GM12878 (cell line): ENCODE results near the gene LRP1. TPM values are rescaled to one million over a fixed set of nuclear protein-coding genes. Genes with fewer than 3 reads are reported as not detected.

Experiments used
- ATAC-seq: fragments of 200-7000 bp; cut with Tn5 transposase; 3 replicates; pipeline ENCODE4 v1.9.1; 2020; ENCODE audit warnings: mild to moderate bottlenecking, moderate library complexity
- BruUV-seq: library from RNA; stranded (reverse); fragments of 400-500 nt; replicated peaks from 2 replicates; lab custom pipeline; 2021; lab: Mats Ljungman, UMichigan
- CTCF ChIA-PET: fragments of 300-600 bp; sonication (Branson Sonifier 250); formaldehyde crosslinking; extraction: SDS; loops from one replicate; lab custom pipeline; 2021; ENCODE audit warnings: inconsistent platforms; lab: Yijun Ruan, JAX
- POLR2A ChIA-PET: fragments of 350-600 bp; formaldehyde crosslinking; extraction: SDS; loops from one replicate; lab custom pipeline; 2021; ENCODE audit warnings: inconsistent platforms; lab: Charles Lee
- RAD21 ChIA-PET: fragments of 300-600 bp; sonication (Branson Sonifier 250); formaldehyde crosslinking; loops from one replicate; lab custom pipeline; 2023; ENCODE audit warnings: antibody characterized with exemption; ENCODE audit not compliant: unreplicated experiment; lab: Charles Lee
- SMC1A ChIA-PET: fragments of 300-600 bp; sonication (Branson Sonifier 250); formaldehyde crosslinking; loops from one replicate; lab custom pipeline; 2023; ENCODE audit not compliant: unreplicated experiment, uncharacterized antibody; lab: Charles Lee
- DNase-seq: peaks from one replicate; pipeline ENCODE4 v3.0.0-alpha.2; 2011; ENCODE audit warnings: low read depth, low spot score
- FAIRE-seq: peaks from 3 replicates; lab custom pipeline; 2011; peaks lifted over from hg19 to GRCh38; lab: Jason Lieb, UNC
- H2AFZ ChIP-seq: 2 replicates; pipeline ENCODE4 v1.6.0; 2011; ENCODE audit warnings: low read depth, low read length, control low read depth; ENCODE audit not compliant: control insufficient read depth
- H3K27ac ChIP-seq: 2 replicates; pipeline ENCODE4 v1.5.1; 2011; ENCODE audit warnings: control low read depth; ENCODE audit not compliant: control insufficient read depth, insufficient read depth
- H3K27me3 ChIP-seq, 2 experiments: replicated peaks in 1 of 2; 2 replicates each; pipeline versions ENCODE4 v1.6.0 to v1.6.1; 2011; ENCODE audit warnings: low read length in 1 of 2; ENCODE audit not compliant: control insufficient read depth in 2 of 2, insufficient read depth in 2 of 2
- H3K36me3 ChIP-seq, 2 experiments: 2 replicates each; pipeline ENCODE4 v1.5.1; 2011; ENCODE audit warnings: low read length in 1 of 2; ENCODE audit not compliant: control insufficient read depth in 2 of 2, insufficient read depth in 2 of 2
- H3K4me1 ChIP-seq: 2 replicates; pipeline ENCODE4 v1.6.1; 2011; ENCODE audit warnings: mild to moderate bottlenecking, low read length, moderate library complexity, mixed read lengths; ENCODE audit not compliant: control insufficient read depth, insufficient read depth
- H3K4me2 ChIP-seq: 2 replicates; pipeline ENCODE4 v1.6.0; 2011; ENCODE audit warnings: control low read depth; ENCODE audit not compliant: control insufficient read depth, insufficient read depth
- H3K4me3 ChIP-seq: fragments of 200-600 bp; sonication (generic); 2 replicates; pipeline ENCODE4 v1.5.1; 2016
- H3K79me2 ChIP-seq: 2 replicates; pipeline ENCODE4 v1.6.0; 2011; ENCODE audit warnings: low read length; ENCODE audit not compliant: control insufficient read depth, insufficient read depth
- H3K9ac ChIP-seq: 2 replicates; pipeline ENCODE4 v1.8.0; 2011; ENCODE audit warnings: low read length, control low read depth, mixed read lengths; ENCODE audit not compliant: control insufficient read depth, insufficient read depth
- H3K9me3 ChIP-seq: replicated peaks from 3 replicates; pipeline ENCODE4 v1.5.1; 2011; ENCODE audit warnings: mild to moderate bottlenecking, low read length; ENCODE audit not compliant: control insufficient read depth, insufficient read depth
- H4K20me1 ChIP-seq: 2 replicates; pipeline ENCODE4 v1.6.0; 2011; ENCODE audit not compliant: control insufficient read depth, insufficient read depth
- CHD4 ChIP-seq: fragments of 200-600 bp; sonication (generic); IDR thresholded peaks from 2 replicates; pipeline ENCODE4 v1.6.1; 2016; ENCODE audit warnings: mild to moderate bottlenecking
- DPF2 ChIP-seq: fragments of 450-650 bp; IDR thresholded peaks from 2 replicates; pipeline ENCODE4 v1.6.1; 2017; ENCODE audit warnings: mild to moderate bottlenecking
- GABPA ChIP-seq: IDR thresholded peaks from 2 replicates; pipeline ENCODE4 v1.6.1; 2014; ENCODE audit warnings: antibody characterized with exemption, low read depth, mild to moderate bottlenecking, inconsistent platforms
- KAT2A ChIP-seq: conservative IDR thresholded peaks from 2 replicates; pipeline ENCODE4 v1.6.1; 2011; ENCODE audit warnings: low read depth, low read length; ENCODE audit not compliant: control insufficient read depth
- POLR2A ChIP-seq: IDR thresholded peaks from 2 replicates; pipeline ENCODE4 v1.6.1; 2011; ENCODE audit warnings: low read depth, mild to moderate bottlenecking, low read length
- RB1 ChIP-seq: fragments of 450-650 bp; formaldehyde crosslinking; IDR thresholded peaks from 2 replicates; pipeline ENCODE4 v1.6.1; 2017; ENCODE audit warnings: mild to moderate bottlenecking, borderline replicate concordance
- RBBP5 ChIP-seq: fragments of 200-600 bp; sonication (generic); conservative IDR thresholded peaks from 2 replicates; pipeline ENCODE4 v1.6.1; 2016
- RCOR1 ChIP-seq: conservative IDR thresholded peaks from 2 replicates; pipeline ENCODE4 v1.6.1; 2012; ENCODE audit warnings: low read depth, low read length, improper control_type of control experiment
- SMARCA5 ChIP-seq: fragments of 450-650 bp; IDR thresholded peaks from 2 replicates; pipeline ENCODE4 v1.6.1; 2017; ENCODE audit warnings: mild to moderate bottlenecking
- STAT1 ChIP-seq: fragments of 450-650 bp; conservative IDR thresholded peaks from 2 replicates; pipeline ENCODE4 v1.6.1; 2014; ENCODE audit warnings: antibody characterized with exemption, mild to moderate bottlenecking
- STAT3 ChIP-seq: IDR thresholded peaks from 2 replicates; pipeline ENCODE4 v1.6.1; 2011; ENCODE audit warnings: low read depth, low read length, improper control_type of control experiment
- SUPT20H ChIP-seq: IDR thresholded peaks from 2 replicates; pipeline ENCODE4 v1.6.1; 2011; ENCODE audit warnings: low read depth, mild to moderate bottlenecking, low read length, moderate library complexity, borderline replicate concordance; ENCODE audit not compliant: control insufficient read depth
- SUZ12 ChIP-seq: fragments of 200-600 bp; sonication (generic); IDR thresholded peaks from one replicate; pipeline ENCODE4 v1.6.1; 2018; ENCODE audit warnings: antibody characterized with exemption, mild to moderate bottlenecking; ENCODE audit not compliant: unreplicated experiment
- ZNF217 ChIP-seq: fragments of 450-650 bp; IDR thresholded peaks from 2 replicates; pipeline ENCODE4 v1.6.1; 2017; ENCODE audit warnings: antibody characterized with exemption, mild to moderate bottlenecking
- ZNF384 ChIP-seq: IDR thresholded peaks from 2 replicates; pipeline ENCODE4 v1.6.1; 2012; ENCODE audit warnings: low read depth, mild to moderate bottlenecking, low read length, improper control_type of control experiment, borderline replicate concordance
- WGBS: methylation state at CpG from one replicate; pipeline ENCODE4 v1.1.6; 2016; ENCODE audit warnings: low lambda C conversion rate; ENCODE audit not compliant: insufficient replicate concordance, insufficient coverage; ENCODE audit errors: missing lambda C conversion rate; 5-methylcytosine and 5-hydroxymethylcytosine counted together
- in situ Hi-C: fragments of 300-500 bp; cut with MboI; formaldehyde crosslinking; loops from 9 replicates; pipeline ENCODE4 v1.14.3; 2018; ENCODE audit warnings: mixed read lengths
- intact Hi-C: fragments of 100-400 bp; cut with micrococcal nuclease; formaldehyde crosslinking; loops from one replicate; pipeline ENCODE4 v1.14.2; 2022; ENCODE audit not compliant: unreplicated experiment
- polyA plus RNA-seq, 11 experiments: library from polyadenylated mRNA; depleted of rRNA in 4 of 11; unstranded in 6 of 11; stranded (reverse) in 5 of 11; fragments of >200 nt; fragmentation: Nextera tagmentation in 4 of 11; fragmentation: Illumina TruSeq in 1 of 11; extraction: Ambion mirVana in 4 of 11; extraction: Trizol in 1 of 11; gene quantifications; 1 replicate in 1 of 11; 2 replicates in 10 of 11; pipeline versions ENCODE4 v1.2.1 to v1.2.3, GENCODE V29; 2011 to 2016; ENCODE audit warnings: inconsistent platforms in 2 of 11, missing spikeins in 2 of 11, low read depth in 1 of 11
- total RNA-seq, 4 experiments: library from RNA; depleted of rRNA in 3 of 4; stranded (reverse); fragments of >200 nt in 3 of 4; fragmentation: Illumina TruSeq in 1 of 4; extraction: Trizol in 1 of 4; gene quantifications; 2 replicates each; pipeline versions ENCODE4 v1.2.1 to v1.2.3, GENCODE V29; 2013 to 2021
- TF ChIP-seq, protein P1 (sequence below): fragments of 450-650 bp; IDR thresholded peaks from 2 replicates; pipeline ENCODE4 v1.6.1; 2016; ENCODE audit warnings: mild to moderate bottlenecking
- TF ChIP-seq, protein P2 (sequence below): IDR thresholded peaks from 2 replicates; pipeline ENCODE4 v1.6.1; 2012; ENCODE audit warnings: mild to moderate bottlenecking, low read depth, low read length
- TF ChIP-seq, protein P3 (sequence below): IDR thresholded peaks from 2 replicates; pipeline ENCODE4 v1.6.1; 2012; ENCODE audit warnings: low read depth, low read length, improper control_type of control experiment

Gene LRP1
- total and polyA plus RNA-seq, 10 of the 15 experiments (the other 5 are each of a cell fraction or from before 2014, with no cell fraction given), result under 0.01 to 1.1 (median 0.20) TPM; not detected in 2

DNA sequence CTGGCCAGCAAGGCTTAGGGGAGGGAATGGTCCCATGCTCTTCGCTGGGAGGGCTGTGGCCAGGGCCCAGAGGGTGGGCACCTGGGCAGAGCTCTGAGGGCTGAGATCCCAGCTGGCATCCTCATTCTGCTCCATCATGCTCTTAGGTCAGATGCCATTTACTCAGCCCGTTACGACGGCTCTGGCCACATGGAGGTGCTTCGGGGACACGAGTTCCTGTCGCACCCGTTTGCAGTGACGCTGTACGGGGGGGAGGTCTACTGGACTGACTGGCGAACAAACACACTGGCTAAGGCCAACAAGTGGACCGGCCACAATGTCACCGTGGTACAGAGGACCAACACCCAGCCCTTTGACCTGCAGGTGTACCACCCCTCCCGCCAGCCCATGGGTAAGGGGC lies 49.9 kb downstream of the LRP1 start:
- no peak overlapping the region for H3K27ac ChIP-seq
- H4K20me1 ChIP-seq, result no peaks in the 10 kb centered on the region; the same call in 1 of the 2 replicates
- TF ChIP-seq ZNF217 (no peak), STAT1 (no peak), POLR2A (no peak), STAT3 (no peak), SUPT20H (no peak), CHD4 (no peak), GABPA (no peak), KAT2A (no peak), RB1 (no peak), ZNF384 (no peak), RCOR1 (no peak), SMARCA5 (no peak), RBBP5 (no peak), SUZ12 (no peak), DPF2 (no peak)
- TF ChIP-seq, protein P1, sequence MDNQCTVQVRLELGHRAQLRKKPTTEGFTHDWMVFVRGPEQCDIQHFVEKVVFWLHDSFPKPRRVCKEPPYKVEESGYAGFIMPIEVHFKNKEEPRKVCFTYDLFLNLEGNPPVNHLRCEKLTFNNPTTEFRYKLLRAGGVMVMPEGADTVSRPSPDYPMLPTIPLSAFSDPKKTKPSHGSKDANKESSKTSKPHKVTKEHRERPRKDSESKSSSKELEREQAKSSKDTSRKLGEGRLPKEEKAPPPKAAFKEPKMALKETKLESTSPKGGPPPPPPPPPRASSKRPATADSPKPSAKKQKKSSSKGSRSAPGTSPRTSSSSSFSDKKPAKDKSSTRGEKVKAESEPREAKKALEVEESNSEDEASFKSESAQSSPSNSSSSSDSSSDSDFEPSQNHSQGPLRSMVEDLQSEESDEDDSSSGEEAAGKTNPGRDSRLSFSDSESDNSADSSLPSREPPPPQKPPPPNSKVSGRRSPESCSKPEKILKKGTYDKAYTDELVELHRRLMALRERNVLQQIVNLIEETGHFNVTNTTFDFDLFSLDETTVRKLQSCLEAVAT, result no peak
- TF ChIP-seq, protein P2, sequence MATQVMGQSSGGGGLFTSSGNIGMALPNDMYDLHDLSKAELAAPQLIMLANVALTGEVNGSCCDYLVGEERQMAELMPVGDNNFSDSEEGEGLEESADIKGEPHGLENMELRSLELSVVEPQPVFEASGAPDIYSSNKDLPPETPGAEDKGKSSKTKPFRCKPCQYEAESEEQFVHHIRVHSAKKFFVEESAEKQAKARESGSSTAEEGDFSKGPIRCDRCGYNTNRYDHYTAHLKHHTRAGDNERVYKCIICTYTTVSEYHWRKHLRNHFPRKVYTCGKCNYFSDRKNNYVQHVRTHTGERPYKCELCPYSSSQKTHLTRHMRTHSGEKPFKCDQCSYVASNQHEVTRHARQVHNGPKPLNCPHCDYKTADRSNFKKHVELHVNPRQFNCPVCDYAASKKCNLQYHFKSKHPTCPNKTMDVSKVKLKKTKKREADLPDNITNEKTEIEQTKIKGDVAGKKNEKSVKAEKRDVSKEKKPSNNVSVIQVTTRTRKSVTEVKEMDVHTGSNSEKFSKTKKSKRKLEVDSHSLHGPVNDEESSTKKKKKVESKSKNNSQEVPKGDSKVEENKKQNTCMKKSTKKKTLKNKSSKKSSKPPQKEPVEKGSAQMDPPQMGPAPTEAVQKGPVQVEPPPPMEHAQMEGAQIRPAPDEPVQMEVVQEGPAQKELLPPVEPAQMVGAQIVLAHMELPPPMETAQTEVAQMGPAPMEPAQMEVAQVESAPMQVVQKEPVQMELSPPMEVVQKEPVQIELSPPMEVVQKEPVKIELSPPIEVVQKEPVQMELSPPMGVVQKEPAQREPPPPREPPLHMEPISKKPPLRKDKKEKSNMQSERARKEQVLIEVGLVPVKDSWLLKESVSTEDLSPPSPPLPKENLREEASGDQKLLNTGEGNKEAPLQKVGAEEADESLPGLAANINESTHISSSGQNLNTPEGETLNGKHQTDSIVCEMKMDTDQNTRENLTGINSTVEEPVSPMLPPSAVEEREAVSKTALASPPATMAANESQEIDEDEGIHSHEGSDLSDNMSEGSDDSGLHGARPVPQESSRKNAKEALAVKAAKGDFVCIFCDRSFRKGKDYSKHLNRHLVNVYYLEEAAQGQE, result no peak
- TF ChIP-seq, protein P3, sequence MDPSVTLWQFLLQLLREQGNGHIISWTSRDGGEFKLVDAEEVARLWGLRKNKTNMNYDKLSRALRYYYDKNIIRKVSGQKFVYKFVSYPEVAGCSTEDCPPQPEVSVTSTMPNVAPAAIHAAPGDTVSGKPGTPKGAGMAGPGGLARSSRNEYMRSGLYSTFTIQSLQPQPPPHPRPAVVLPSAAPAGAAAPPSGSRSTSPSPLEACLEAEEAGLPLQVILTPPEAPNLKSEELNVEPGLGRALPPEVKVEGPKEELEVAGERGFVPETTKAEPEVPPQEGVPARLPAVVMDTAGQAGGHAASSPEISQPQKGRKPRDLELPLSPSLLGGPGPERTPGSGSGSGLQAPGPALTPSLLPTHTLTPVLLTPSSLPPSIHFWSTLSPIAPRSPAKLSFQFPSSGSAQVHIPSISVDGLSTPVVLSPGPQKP, result no peak
- RAD21 ChIA-PET, result no interaction called here
- H3K79me2 ChIP-seq, result no peaks in the 10 kb centered on the region
- POLR2A ChIA-PET, result no interaction called here
- H3K9ac ChIP-seq, result no peak overlapping the region
- no peak overlapping the region for H3K4me3 ChIP-seq
- H2AFZ ChIP-seq, result no peak overlapping the region
- WGBS, result 53% methylated on average over 14 of the region's 14 CpGs
- H3K9me3 ChIP-seq, result no peaks in the 10 kb centered on the region
- no TSS peak for BruUV-seq
- no peak for ATAC-seq
- no peaks in the 10 kb centered on the region for H3K36me3 ChIP-seq
- FAIRE-seq, result no peak
- H3K27me3 ChIP-seq, result no peaks in the 10 kb centered on the region; a peak in 2 of 4 replicates
- DNase-seq, result no peak
- SMC1A ChIA-PET, result no interaction called here
- CTCF ChIA-PET, result no interaction called here
- H3K4me2 ChIP-seq, result no peak overlapping the region
- H3K4me1 ChIP-seq, result no peaks in the 10 kb centered on the region
- intact Hi-C loops (no loop called here), in situ Hi-C loops (loop anchor here (5.0 kb wide), 1 partner anchor 421 kb away; no protein-coding TSS in a partner anchor)
